Thoracic aorta (tissue), 2 donors: ENCODE data around the gene HTR4. TPM values are rescaled to one million over a fixed set of nuclear protein-coding genes. Genes with fewer than 3 reads are reported as not detected.

Experiments
- ATAC-seq: fragments of 150-250 bp; one replicate; pipeline ENCODE4 v1.8.0; 2017; ENCODE audit warnings: low read depth; ENCODE audit not compliant: insufficient number of reproducible peaks, low FRiP score
- DNase-seq: peaks from one replicate; pipeline ENCODE4 v3.0.0-alpha.2; 2020; ENCODE audit warnings: low spot score
- H3K27ac ChIP-seq, 2 donors: fragments of 200-600 bp; sonication (generic); 1 replicate in 1 of 2; 2 replicates in 1 of 2; pipeline ENCODE4 v1.5.1; 2016; ENCODE audit warnings: mild to moderate bottlenecking in 2 of 2, moderate library complexity in 2 of 2
- H3K27me3 ChIP-seq: fragments of 200-600 bp; sonication (generic); replicated peaks from 2 replicates; pipeline ENCODE4 v1.6.0; 2016; ENCODE audit warnings: mild to moderate bottlenecking; ENCODE audit not compliant: insufficient read depth
- H3K36me3 ChIP-seq: fragments of 200-600 bp; sonication (generic); one replicate; pipeline ENCODE4 v1.5.1; 2016
- H3K4me1 ChIP-seq, 2 donors: fragments of 200-600 bp; sonication (generic); 1 replicate in 1 of 2; 2 replicates in 1 of 2; pipeline versions ENCODE4 v1.5.1 to v1.6.0; 2016; ENCODE audit warnings: low read depth in 2 of 2, mild to moderate bottlenecking in 1 of 2; ENCODE audit not compliant: control insufficient read depth in 1 of 2
- H3K4me3 ChIP-seq: fragments of 200-600 bp; sonication (generic); 2 replicates; pipeline ENCODE4 v1.5.1; 2016; ENCODE audit warnings: mild to moderate bottlenecking
- H3K9me3 ChIP-seq: fragments of 200-600 bp; sonication (generic); 2 replicates; pipeline ENCODE4 v1.5.1; 2016
- CTCF ChIP-seq: fragments of 200-600 bp; sonication (generic); IDR thresholded peaks from one replicate; pipeline ENCODE4 v1.5.1; 2019; ENCODE audit warnings: antibody characterized with exemption
- total RNA-seq, 2 donors: library from RNA; depleted of rRNA; stranded (reverse); fragments of >200 nt; gene quantifications; one replicate each; pipeline versions ENCODE4 v1.1.0 to v1.2.3, GENCODE V29; 2016

The HTR4 gene
- total RNA-seq, 2 donors from 2014 or later, result 3.9 to 7.8 TPM

DNA sequence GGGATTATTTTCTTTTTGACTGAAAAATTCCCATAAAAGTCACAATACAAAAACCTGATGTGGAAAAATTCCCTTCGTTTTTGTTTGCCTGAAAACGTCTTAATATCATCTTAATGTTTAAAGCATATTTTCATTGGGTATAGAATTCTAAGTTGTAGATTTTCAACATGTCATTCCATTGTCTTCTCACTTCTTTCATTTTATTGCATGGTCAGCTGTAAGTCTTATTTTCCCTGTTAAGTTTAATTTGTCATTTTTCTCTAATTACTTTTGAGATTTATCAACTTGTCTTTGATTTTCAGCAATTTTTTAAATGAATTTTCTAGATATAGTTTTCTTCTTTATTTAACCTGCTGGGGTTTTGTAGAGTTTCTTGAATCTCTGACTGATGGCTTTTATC lies 138.9 kb downstream of the HTR4 start:
- TF ChIP-seq CTCF, result no peak
- Histone ChIP-seq H3K4me1 (no peaks in the 10 kb centered on the region), H3K36me3 (no peaks in the 10 kb centered on the region), H3K27me3 (no peaks in the 10 kb centered on the region), H3K4me3 (no peak overlapping the region), H3K9me3 (no peaks in the 10 kb centered on the region), H3K27ac (no peak overlapping the region)
- ATAC-seq (no peak), DNase-seq (no peak)

DNA sequence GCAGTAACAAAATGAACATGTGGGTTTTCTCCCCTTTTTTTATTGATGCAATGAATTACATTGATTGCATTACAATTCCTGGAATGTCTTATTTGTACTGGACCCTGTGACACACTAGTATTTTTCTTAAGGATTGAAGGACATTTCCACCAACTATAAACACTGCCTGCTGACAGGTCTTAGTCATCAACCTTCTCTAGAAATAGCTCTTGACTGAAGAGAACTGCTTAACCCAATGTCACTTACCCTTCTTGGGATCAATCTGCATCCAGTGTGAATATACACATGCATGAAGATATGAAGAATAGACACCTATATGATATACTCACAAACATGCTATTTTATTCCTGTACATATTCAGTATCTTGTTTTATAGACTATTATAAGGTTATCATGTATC lies 140.0 kb downstream of the HTR4 start:
- H3K27me3 ChIP-seq, result no peaks in the 10 kb centered on the region
- TF ChIP-seq CTCF, result no peak
- no peaks in the 10 kb centered on the region for H3K9me3 ChIP-seq
- no peak overlapping the region for H3K27ac ChIP-seq
- H3K36me3 ChIP-seq, result no peaks in the 10 kb centered on the region
- H3K4me1 ChIP-seq, result no peaks in the 10 kb centered on the region
- H3K4me3 ChIP-seq, result no peak overlapping the region
- DNase-seq, result no peak
- no peak for ATAC-seq

DNA sequence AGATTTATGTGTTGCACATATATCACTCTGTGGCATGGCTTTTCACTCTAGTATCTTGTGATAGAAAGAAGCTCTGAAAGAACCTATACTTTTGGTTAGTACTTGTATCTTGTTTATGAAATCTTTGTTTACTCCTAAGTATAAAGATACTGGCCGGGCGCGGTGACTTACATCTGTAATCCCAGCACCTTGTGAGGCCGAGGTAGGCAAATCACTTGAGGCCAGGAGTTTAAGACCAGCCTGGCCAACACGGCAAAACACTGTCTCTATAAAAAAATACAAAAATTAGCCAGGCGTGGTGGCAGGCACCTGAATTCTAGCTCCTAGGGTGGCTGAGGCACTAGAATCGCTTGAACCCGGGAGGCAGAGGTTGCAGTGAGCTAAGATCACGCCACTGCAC lies 141.8 kb downstream of the HTR4 start:
- no peak for TF ChIP-seq CTCF
- ATAC-seq, result no peak
- Histone ChIP-seq H3K36me3 (no peaks in the 10 kb centered on the region), H3K4me3 (no peak overlapping the region), H3K4me1 (no peaks in the 10 kb centered on the region), H3K27ac (no peak overlapping the region), H3K27me3 (no peaks in the 10 kb centered on the region), H3K9me3 (no peaks in the 10 kb centered on the region)
- no peak for DNase-seq

GRCh38 chr5:148511810-148512347 lies 142.4 kb downstream of the HTR4 start:
- no peak for ATAC-seq

GRCh38 chr5:148509893-148510292 lies 144.4 kb downstream of the HTR4 start:
- no peaks in the 10 kb centered on the region for H3K27me3 ChIP-seq
- no peak for ATAC-seq
- H3K27ac ChIP-seq, result no peak overlapping the region
- H3K4me1 ChIP-seq, result no peaks in the 10 kb centered on the region
- no peak overlapping the region for H3K4me3 ChIP-seq
- no peak for DNase-seq
- no peaks in the 10 kb centered on the region for H3K36me3 ChIP-seq
- H3K9me3 ChIP-seq, result no peaks in the 10 kb centered on the region
- TF ChIP-seq CTCF, result no peak

More at GRCh38 chr5:148511810-148512347, 142.4 kb downstream of the HTR4 start:
- H3K9me3 ChIP-seq, result no peaks in the 10 kb centered on the region
- no peaks in the 10 kb centered on the region for H3K27me3 ChIP-seq
- no peak overlapping the region for H3K27ac ChIP-seq
- H3K36me3 ChIP-seq, result no peaks in the 10 kb centered on the region
- no peaks in the 10 kb centered on the region for H3K4me1 ChIP-seq
- no peak for TF ChIP-seq CTCF
- no peak for DNase-seq
- no peak overlapping the region for H3K4me3 ChIP-seq
